ENCODE data around the gene CARMIL1. TPM values are rescaled to one million over a fixed set of nuclear protein-coding genes. Genes with fewer than 3 reads are reported as not detected.
"Not testable (repeated sequence)": the region's sequence is repeated elsewhere in the genome, so short reads cannot be mapped to it uniquely, and the experiment has no call there.

CARMIL1 gene
- total RNA-seq, 1 donor from 2014 or later, result 0.77 TPM

GRCh38 chr6:25564943-25565342, 285.8 kb downstream of the CARMIL1 start:
- DNase-seq (ENCODE audit: low read depth in 2 of 2), result no peak

- peak in 1 of 2 donors; percentile 1 for DNase-seq (ENCODE audit: low read depth in 2 of 2)
These were observed 291.4 kb downstream of the CARMIL1 start for GRCh38 chr6:25570578-25570977.

DNA sequence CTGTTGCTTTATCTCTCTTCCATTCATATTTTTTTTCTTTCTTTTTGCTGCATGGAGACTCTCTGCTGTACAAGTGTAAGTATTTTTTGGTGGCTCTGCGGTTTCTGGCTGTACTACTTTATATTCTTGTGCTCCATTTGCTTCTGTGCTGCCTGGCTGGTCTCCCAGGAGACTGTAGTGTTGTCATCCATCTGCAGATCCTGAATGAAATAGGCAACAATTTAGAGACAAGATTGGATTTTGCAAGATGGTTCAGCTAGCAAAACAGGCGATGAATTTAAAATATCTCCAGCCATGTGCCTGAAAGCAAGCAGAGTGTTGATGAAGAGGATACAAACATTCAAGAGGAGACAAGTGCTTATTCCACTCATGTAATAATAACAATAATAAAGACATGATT, 297.7 kb downstream of the CARMIL1 start:
- DNase-seq (ENCODE audit: low read depth in 2 of 2), result no peak

GRCh38 chr6:25578538-25578937, 299.4 kb downstream of the CARMIL1 start:
- no peak for DNase-seq (ENCODE audit: low read depth in 2 of 2)

DNA sequence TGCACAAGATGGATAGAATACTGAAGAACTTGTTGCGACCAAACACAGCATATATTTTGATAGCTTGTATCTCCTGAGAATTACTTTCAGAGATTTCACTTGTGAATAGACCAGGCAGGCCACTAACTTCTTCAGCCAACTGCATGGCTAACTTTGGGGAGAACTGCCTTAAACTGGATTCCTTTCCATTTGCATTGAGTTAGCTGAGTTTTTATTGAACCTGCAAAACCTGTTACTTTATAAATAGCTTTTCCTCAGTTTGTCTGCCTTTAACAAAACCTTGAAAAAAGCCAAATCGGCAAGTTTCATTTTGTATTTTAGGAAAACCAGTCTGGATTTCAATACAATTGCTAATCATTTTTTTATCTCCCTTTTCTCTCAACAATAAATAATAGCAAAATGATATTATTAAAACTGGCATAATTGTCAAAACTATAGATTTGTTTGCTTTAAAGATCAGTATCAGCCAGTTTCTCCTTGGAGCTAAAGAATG, 300.3 kb downstream of the CARMIL1 start:
- DNase-seq (ENCODE audit: low read depth in 2 of 2), result no peak

- DNase-seq (ENCODE audit: low read depth in 2 of 2), result no peak
These were observed 300.8 kb downstream of the CARMIL1 start for GRCh38 chr6:25579902-25580495.

DNA sequence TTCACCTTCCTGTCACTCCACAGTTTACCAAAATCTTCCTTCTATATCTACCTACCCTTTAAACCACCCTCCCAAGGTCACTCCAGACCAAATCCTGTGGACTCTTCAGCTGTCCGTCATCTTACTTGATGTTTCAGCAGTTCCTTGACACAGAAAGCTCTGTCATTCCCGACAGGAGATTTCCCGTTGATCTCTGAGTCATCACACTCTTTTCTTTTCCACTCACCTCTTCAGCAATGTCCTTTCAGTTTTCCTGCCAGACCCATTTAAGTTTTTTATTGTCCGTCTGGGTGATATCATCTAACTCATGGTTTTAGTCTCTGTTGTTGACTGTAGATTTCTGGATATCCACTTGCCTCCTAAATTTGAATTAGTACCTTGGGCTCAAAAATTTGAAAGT, 302.9 kb downstream of the CARMIL1 start:
- peak in 1 of 2 donors; percentile 11 for DNase-seq (ENCODE audit: low read depth in 2 of 2)

DNA sequence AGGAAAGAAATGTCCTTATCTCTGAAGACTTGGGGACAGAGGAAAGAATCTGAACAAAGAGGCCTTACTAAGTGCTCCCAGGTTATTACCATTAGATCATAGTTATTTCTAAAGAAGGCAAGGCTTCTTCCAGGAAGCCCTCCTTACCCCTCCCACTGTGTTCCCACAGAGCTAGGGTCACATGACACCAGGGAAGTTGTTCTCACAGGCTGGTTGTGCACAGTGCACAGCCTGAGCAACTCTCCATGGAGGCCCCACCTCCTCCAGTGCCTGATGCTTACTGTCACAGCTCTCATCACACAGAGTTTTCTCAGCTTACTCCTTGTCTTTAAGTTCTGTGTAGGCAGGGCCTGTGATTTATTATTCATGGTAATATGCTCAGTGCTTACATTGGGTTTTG, 303.9 kb downstream of the CARMIL1 start:
- DNase-seq (ENCODE audit: low read depth in 2 of 2), result no peak

GRCh38 chr6:25583906-25584305, 304.7 kb downstream of the CARMIL1 start:
- DNase-seq (ENCODE audit: low read depth in 2 of 2), result no peak

DNA sequence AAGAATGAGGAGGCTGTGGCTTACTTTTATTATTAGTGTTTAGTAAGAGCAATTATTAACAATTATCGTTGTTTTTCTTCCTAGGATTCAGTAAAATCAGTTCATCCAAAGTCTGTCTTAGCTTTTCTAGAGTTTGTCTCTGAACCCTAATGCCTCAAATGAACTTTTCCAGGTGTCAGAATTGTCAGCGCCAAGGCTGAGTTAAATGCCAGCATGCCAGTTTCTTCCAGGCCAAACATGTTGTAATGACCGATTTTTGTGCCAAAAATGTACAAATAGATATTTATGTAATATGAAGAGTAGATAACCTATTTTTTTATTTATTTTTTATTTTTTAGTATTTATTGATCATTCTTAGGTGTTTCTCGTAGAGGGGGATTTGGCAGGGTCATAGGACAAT, 306.1 kb downstream of the CARMIL1 start:
- DNase-seq (ENCODE audit: low read depth in 2 of 2), result no peak

DNA sequence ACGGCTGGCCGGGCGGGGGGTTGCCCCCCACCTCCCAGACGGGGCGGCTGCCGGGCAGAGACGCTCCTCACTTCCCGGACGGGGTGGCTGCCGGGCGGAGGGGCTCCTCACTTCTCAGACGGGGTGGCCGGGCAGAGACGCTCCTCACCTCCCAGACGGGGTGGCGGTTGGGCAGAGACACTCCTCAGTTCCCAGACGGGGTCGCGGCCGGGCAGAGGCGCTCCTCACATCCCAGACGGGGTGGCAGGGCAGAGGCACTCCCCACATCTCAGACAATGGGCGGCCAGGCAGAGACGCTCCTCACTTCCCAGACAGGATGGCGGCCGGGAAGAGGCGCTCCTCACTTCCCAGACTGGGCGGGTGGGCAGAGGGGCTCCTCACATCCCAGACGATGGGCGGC, 306.9 kb downstream of the CARMIL1 start:
- DNase-seq (ENCODE audit: low read depth in 2 of 2), result not testable (repeated sequence)

- DNase-seq (ENCODE audit: low read depth in 2 of 2), result no peak
These were observed 307.8 kb downstream of the CARMIL1 start for GRCh38 chr6:25586927-25587326.

- no peak for DNase-seq (ENCODE audit: low read depth in 2 of 2)
These were observed 311.8 kb downstream of the CARMIL1 start for GRCh38 chr6:25590986-25591385.

DNA sequence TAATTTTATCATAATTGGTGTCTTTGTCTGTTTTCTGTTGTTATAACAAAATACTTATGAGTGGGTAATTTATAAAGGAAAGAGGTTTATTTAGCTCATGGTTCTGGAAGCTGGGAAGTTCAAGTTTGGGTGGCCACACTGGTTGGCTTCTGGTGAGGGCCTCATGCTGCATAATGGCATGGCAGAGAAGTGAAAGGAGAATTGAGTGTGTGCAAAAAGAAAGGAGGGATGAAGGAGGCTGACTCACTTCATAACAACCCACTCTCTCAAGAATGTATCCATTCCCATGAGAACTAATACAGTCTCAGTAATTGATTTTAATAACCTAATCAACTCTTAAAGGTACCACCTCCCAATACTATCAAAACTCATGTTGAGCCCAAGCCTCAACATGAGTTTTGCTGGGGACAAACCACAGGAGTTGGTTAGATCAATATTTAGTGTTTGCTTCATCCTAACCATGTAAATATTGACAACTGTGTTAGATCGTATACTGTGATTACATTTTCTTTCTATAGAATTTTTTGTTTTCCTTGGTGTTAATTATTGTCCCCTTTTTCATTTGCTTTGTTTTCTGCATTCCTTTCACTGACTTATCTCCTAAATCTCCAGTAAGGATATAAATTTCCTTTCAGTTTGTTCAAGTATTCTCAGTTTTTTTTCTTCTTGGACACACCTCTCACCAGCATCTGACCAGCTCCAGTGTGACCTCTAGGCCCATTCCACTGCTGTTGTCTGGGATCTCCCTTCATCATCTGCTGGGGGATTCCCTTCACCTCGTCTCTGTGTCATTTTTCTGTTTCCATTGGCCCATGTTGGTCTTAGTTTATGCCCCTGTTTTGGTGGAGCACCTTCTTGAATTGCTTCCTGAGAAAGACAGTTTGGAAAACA, 318.0 kb downstream of the CARMIL1 start:
- DNase-seq (ENCODE audit: low read depth in 2 of 2), result no peak

DNA sequence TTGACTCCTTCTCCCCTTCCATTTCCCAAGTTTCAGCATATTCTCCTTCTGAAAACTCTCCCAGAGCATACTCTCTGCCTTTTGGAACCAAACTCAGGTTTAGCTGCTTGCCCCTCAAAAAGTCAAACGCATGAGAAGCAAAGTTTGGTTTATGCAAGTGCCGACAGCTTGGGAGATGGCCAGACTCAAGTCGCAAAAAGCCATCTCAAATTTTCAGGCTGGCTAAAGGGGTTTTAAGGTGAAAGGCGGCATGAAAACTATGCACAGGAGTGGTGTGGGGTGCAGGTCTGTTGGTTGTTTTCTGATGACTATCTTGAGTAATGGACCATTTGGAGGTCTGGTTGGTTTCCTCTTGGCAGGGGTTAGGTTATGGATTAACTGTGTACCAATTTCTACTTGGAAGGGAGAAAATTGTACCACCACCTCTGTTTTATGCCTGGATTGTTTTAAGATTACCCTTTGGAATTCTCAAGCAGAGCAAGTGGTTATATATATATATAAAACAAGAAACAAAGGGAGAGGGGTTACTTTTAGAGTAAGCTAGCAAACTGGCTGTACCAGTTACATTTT, 320.4 kb downstream of the CARMIL1 start:
- DNase-seq (ENCODE audit: low read depth in 2 of 2), result no peak

GRCh38 chr6:25601800-25602673, 322.9 kb downstream of the CARMIL1 start:
- DNase-seq (ENCODE audit: low read depth in 2 of 2), result peak; percentile 53 to 64

- DNase-seq (ENCODE audit: low read depth in 2 of 2), result no peak
These were observed 323.5 kb downstream of the CARMIL1 start for GRCh38 chr6:25602674-25602982.

DNA sequence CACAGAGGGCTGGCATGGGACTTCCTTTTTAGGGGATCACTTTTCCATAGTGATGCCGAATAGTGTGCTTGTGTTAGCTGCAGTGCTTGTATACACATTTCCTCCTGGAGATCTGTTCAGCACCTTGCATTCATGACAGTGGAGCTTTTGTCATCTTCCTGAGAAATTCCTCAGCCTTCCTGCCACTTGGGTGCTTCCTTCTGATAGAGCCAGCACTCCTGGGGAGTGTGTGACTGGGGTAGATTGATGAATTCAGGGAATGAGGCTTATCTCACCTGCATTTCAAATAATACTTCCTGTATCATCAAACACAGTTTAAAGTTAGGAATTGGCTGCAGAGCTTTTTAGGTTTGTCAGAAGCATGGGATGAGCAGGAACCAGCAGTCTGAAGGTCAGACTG, 324.1 kb downstream of the CARMIL1 start:
- no peak for DNase-seq (ENCODE audit: low read depth in 2 of 2)

GRCh38 chr6:25606151-25606550, 327.0 kb downstream of the CARMIL1 start:
- no peak for DNase-seq (ENCODE audit: low read depth in 2 of 2)

GRCh38 chr6:25608558-25609174, 329.5 kb downstream of the CARMIL1 start:
- DNase-seq (ENCODE audit: low read depth in 2 of 2), result no peak

DNA sequence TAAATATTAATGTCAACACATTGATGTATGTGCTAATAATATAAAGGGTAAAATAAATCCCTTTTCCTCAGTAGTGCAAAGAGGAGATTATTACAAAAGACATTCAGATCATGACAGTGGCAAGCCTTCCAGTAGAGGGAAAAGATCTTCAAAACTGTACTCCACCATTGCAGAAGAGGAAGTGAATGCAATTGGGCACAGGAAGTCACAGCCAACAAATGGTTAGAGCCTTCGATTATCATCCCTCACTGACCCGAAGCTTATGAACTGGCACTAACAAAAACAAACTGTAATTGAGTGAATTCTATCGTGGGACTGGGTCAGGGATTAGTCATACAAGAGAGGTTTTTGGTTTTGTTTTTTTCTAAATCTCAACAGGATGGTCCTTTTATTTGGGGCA, 333.5 kb downstream of the CARMIL1 start:
- DNase-seq (ENCODE audit: low read depth in 2 of 2), result no peak

All from dermis microvascular lymphatic vessel endothelial cell (primary cell).